Hepatocyte (in vitro differentiated cells): ENCODE measurements around the gene CALD1.

Source experiments
- EZH2 ChIP-seq: fragments of 200-600 bp; sonication (generic); IDR thresholded peaks from 2 replicates; pipeline ENCODE4 v1.6.1; 2016; ENCODE audit warnings: antibody characterized with exemption, mild to moderate bottlenecking, borderline replicate concordance
- TF ChIP-seq, protein P1 (sequence below): fragments of 200-600 bp; sonication (generic); IDR thresholded peaks from 2 replicates; pipeline ENCODE4 v1.5.1; 2016; ENCODE audit warnings: antibody characterized with exemption, mild to moderate bottlenecking; ENCODE audit not compliant: poor library complexity

DNA sequence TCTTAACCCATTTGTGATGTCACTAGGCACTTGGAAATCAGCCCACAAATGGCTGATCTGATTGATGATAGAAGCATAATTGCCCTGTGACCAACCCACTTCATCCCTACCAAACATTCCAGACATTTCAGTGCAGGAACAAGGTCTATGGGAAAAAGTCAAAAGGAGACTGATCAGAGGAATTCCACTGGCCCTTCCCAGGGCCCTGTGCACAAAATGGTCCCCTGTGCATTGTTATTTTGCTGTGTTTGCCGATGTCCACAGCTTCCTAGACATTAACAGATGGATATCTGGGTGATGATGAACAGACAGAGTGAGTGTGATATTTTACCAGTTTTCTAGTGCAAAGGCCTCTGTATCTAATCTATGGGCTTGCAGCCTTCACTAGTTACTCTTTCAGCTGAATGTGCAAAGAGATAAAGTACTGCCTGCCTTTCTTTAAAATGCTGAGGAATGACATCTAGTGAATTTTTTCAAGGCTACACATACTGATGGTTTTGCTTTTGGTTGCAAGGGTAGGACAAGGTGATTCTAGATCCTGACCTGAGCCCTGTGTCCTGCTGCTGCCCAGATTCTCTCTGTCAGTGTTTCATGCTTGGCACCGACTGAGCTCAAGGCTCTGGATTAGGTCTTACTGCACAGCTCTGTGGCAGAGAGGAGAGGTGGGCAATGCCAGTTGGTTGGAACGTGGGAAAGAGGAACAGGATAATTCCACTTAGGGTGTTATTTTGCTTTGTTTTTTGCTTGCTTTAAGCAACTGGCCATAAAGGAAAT, 55.4 kb downstream of the CALD1 start:
- TF ChIP-seq, protein P1, sequence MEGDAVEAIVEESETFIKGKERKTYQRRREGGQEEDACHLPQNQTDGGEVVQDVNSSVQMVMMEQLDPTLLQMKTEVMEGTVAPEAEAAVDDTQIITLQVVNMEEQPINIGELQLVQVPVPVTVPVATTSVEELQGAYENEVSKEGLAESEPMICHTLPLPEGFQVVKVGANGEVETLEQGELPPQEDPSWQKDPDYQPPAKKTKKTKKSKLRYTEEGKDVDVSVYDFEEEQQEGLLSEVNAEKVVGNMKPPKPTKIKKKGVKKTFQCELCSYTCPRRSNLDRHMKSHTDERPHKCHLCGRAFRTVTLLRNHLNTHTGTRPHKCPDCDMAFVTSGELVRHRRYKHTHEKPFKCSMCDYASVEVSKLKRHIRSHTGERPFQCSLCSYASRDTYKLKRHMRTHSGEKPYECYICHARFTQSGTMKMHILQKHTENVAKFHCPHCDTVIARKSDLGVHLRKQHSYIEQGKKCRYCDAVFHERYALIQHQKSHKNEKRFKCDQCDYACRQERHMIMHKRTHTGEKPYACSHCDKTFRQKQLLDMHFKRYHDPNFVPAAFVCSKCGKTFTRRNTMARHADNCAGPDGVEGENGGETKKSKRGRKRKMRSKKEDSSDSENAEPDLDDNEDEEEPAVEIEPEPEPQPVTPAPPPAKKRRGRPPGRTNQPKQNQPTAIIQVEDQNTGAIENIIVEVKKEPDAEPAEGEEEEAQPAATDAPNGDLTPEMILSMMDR: no peak
- no peak for TF ChIP-seq EZH2
